K562 (cell line): ENCODE measurements around the gene RAB5A. TPM values are rescaled to one million over a fixed set of nuclear protein-coding genes. Genes with fewer than 3 reads are reported as not detected.
A peak's percentile ranks its signal among the peaks of the same experiment; 100 is the strongest.

Source experiments
- CREB3 ChIP-seq: fragments of 450-650 bp; conservative IDR thresholded peaks from 2 replicates; pipeline ENCODE4 v1.6.1; 2016; ENCODE audit warnings: missing genetic modification characterization, low read depth, mild to moderate bottlenecking, missing compliant biosample characterization, moderate library complexity
- CXXC5 ChIP-seq: fragments of 250-450 bp; sonication (Bioruptor Pico); IDR thresholded peaks from 2 replicates; pipeline ENCODE4 v1.8.0; 2022; ENCODE audit warnings: inconsistent platforms, mild to moderate bottlenecking, moderate library complexity
- FOXJ3 ChIP-seq: sonication (generic); formaldehyde crosslinking; IDR thresholded peaks from 2 replicates; pipeline ENCODE4 v1.4.0; 2020; ENCODE audit warnings: mild to moderate bottlenecking, missing genetic modification reagents
- HIVEP1 ChIP-seq: fragments of 250-450 bp; sonication (Bioruptor Pico); IDR thresholded peaks from 2 replicates; pipeline ENCODE4 v1.4.0; 2020; ENCODE audit warnings: mild to moderate bottlenecking
- HNRNPLL ChIP-seq: fragments of 200-400 bp; formaldehyde crosslinking; IDR thresholded peaks from 2 replicates; pipeline ENCODE4 v1.6.1; 2017; ENCODE audit warnings: low read length, low read depth, mild to moderate bottlenecking; ENCODE audit not compliant: poor library complexity, severe bottlenecking
- KLF1 ChIP-seq: fragments of 450-650 bp; IDR thresholded peaks from 2 replicates; pipeline ENCODE4 v1.6.1; 2016; ENCODE audit warnings: missing genetic modification characterization, missing compliant biosample characterization
- KLF10 ChIP-seq: fragments of 250-450 bp; sonication (Bioruptor Pico); IDR thresholded peaks from 2 replicates; pipeline ENCODE4 v1.6.1; 2021; ENCODE audit warnings: matching md5 sums
- MITF ChIP-seq: IDR thresholded peaks from 2 replicates; pipeline ENCODE4 v1.6.1; 2014; ENCODE audit warnings: antibody characterized with exemption
- MTF1 ChIP-seq: fragments of 250-450 bp; sonication (Bioruptor Pico); IDR thresholded peaks from 2 replicates; pipeline ENCODE4 v1.9.0; 2021; ENCODE audit warnings: moderate library complexity, mild to moderate bottlenecking, inconsistent platforms, borderline replicate concordance
- MXI1 ChIP-seq: IDR thresholded peaks from 2 replicates; pipeline ENCODE4 v1.6.1; 2011; ENCODE audit warnings: low read depth, mild to moderate bottlenecking, improper control_type of control experiment, low read length
- NR2F6 ChIP-seq: fragments of 450-650 bp; formaldehyde crosslinking; IDR thresholded peaks from 2 replicates; pipeline ENCODE4 v1.4.0; 2020; ENCODE audit warnings: mild to moderate bottlenecking
- PHF21A ChIP-seq: fragments of 450-650 bp; IDR thresholded peaks from 2 replicates; pipeline ENCODE4 v1.6.1; 2017; ENCODE audit warnings: low read depth, borderline replicate concordance
- RBM34 ChIP-seq: fragments of 200-400 bp; formaldehyde crosslinking; IDR thresholded peaks from 2 replicates; pipeline ENCODE4 v1.6.1; 2018; ENCODE audit warnings: low read length, borderline replicate concordance; ENCODE audit not compliant: insufficient read depth
- SAP30 ChIP-seq: fragments of 200-600 bp; sonication (generic); IDR thresholded peaks from 2 replicates; pipeline ENCODE4 v1.6.1; 2012; ENCODE audit warnings: borderline replicate concordance, low read depth, mild to moderate bottlenecking, moderate library complexity, low read length, control low read depth, inconsistent platforms; ENCODE audit not compliant: insufficient read depth, poor library complexity, severe bottlenecking
- SP2 ChIP-seq: IDR thresholded peaks from 2 replicates; pipeline ENCODE4 v1.6.1; 2011; ENCODE audit warnings: mild to moderate bottlenecking, low read depth, low read length, moderate library complexity; ENCODE audit not compliant: poor library complexity, severe bottlenecking; ENCODE audit errors: extremely low read depth
- STAT6 ChIP-seq: sonication (generic); formaldehyde crosslinking; IDR thresholded peaks from 2 replicates; pipeline ENCODE4 v1.8.1; 2023; ENCODE audit warnings: mild to moderate bottlenecking, missing genetic modification reagents
- TRIM24 ChIP-seq, 2 experiments: fragments of 450-650 bp; IDR thresholded peaks; 2 replicates each; pipeline ENCODE4 v1.6.1; 2016
- U2AF2 ChIP-seq: fragments of 200-400 bp; formaldehyde crosslinking; optimal IDR thresholded peaks from 2 replicates; pipeline ENCODE3; 2017; ENCODE audit warnings: low read depth, mild to moderate bottlenecking, low read length
- YBX1 ChIP-seq: fragments of 450-650 bp; IDR thresholded peaks from 2 replicates; pipeline ENCODE4 v1.7.1; 2016; ENCODE audit warnings: mild to moderate bottlenecking
- ZBTB33 ChIP-seq: sonication (generic); formaldehyde crosslinking; IDR thresholded peaks from 2 replicates; pipeline ENCODE4 v1.8.1; 2023; ENCODE audit warnings: mild to moderate bottlenecking, missing genetic modification reagents
- ZNF232 ChIP-seq: sonication (generic); formaldehyde crosslinking; IDR thresholded peaks from 2 replicates; pipeline ENCODE4 v1.8.0; 2022; ENCODE audit warnings: mild to moderate bottlenecking, missing genetic modification reagents
- ZNF644 ChIP-seq: fragments of 200-800 bp; sonication (Bioruptor generic); IDR thresholded peaks from 2 replicates; pipeline ENCODE4 v1.6.1; 2016; ENCODE audit warnings: low read depth, missing genetic modification characterization, missing compliant biosample characterization
- polyA plus RNA-seq, 8 experiments: library from polyadenylated mRNA; depleted of rRNA in 4 of 8; stranded (reverse) in 5 of 8; unstranded in 3 of 8; fragments of >200 nt; fragmentation: Nextera tagmentation in 2 of 8; fragmentation: Illumina TruSeq in 1 of 8; extraction: Ambion mirVana in 2 of 8; extraction: Trizol in 1 of 8; gene quantifications; 2 replicates each; pipeline versions ENCODE4 v1.2.1 to v1.2.3, GENCODE V29; 2011 to 2014; ENCODE audit warnings: inconsistent platforms in 1 of 8, missing spikeins in 1 of 8
- total RNA-seq, 7 experiments: library from RNA; depleted of rRNA in 6 of 7; stranded (reverse); fragments of >200 nt in 6 of 7; fragmentation: Illumina TruSeq in 2 of 7; extraction: Trizol in 2 of 7; gene quantifications; 2 replicates each; pipeline versions ENCODE4 v1.2.1 to v1.2.3, GENCODE V29; 2011 to 2021; ENCODE audit warnings: low replicate concordance in 1 of 7

RAB5A gene
- total and polyA plus RNA-seq, 9 of the 15 experiments (the other 6 are each of a cell fraction or from before 2014, with no cell fraction given): 28.3 to 64.2 (median 49.0) TPM

- TF ChIP-seq STAT6 (no peak), MTF1 (CRISPR knock-in tag) (no peak), SP2 (no peak), TRIM24 (IDR thresholded peaks at IDR 0.05) (0 out of 4 replicates have a peak, but pooled peaks of 1 of the 2 experiments have one; percentile 7), RBM34 (no peak), KLF1 (tag) (no peak), FOXJ3 (CRISPR knock-in tag) (no peak), MITF (no peak), YBX1 (no peak), MXI1 (no peak), CXXC5 (CRISPR knock-in tag) (no peak), HNRNPLL (no peak), NR2F6 (CRISPR knock-in tag) (no peak), U2AF2 (no peak), ZNF232 (peak; percentile 73), ZBTB33 (peak; percentile 80), ZNF644 (tag) (no peak), HIVEP1 (no peak), SAP30 (peak; percentile 68), CREB3 (tag) (no peak), PHF21A (no peak), KLF10 (CRISPR knock-in tag) (no peak)
Measured at GRCh38 chr3:19947549-19948225, 790 bp downstream of the RAB5A start (continued).
